ENCODE data around the gene ISL2. TPM values are rescaled to one million over a fixed set of nuclear protein-coding genes. Genes with fewer than 3 reads are reported as not detected.

Gene ISL2
- total and polyA plus RNA-seq, 4 donors = 0.03 to 0.14 TPM; not detected in 2

- 76% methylated on average over 3 of the region's 3 CpGs for WGBS
- Histone ChIP-seq H3K4me1 (ENCODE audit: control insufficient read depth in 4 of 4, insufficient read depth in 4 of 4, low read length in 3 of 4) (no peaks in the 10 kb centered on the region), H3K4me3 (ENCODE audit: low read depth in 1 of 3, low read length in 3 of 3) (no peak overlapping the region), H3K9me3 (ENCODE audit: control insufficient read depth in 4 of 4, low read length in 3 of 4) (no peaks in the 10 kb centered on the region), H3K9ac (ENCODE audit: low read depth in 1 of 2, low read length in 2 of 2) (no peak overlapping the region), H3K36me3 (ENCODE audit: control insufficient read depth in 4 of 4, insufficient read depth in 3 of 4, low read depth in 1 of 4, low read length in 3 of 4) (no peaks in the 10 kb centered on the region), H3K27ac (ENCODE audit: low read depth in 1 of 2, low read length in 2 of 2) (no peak overlapping the region), H3K27me3 (ENCODE audit: control insufficient read depth in 4 of 4, insufficient read depth in 4 of 4, low read length in 3 of 4) (no peaks in the 10 kb centered on the region)
- no peak for DNase-seq (ENCODE audit: low spot score)
- TF ChIP-seq FOXA2 (IDR thresholded peaks at IDR 0.05) = no peak
- TF ChIP-seq HNF4A (conservative IDR thresholded peaks at IDR 0.05) = no peak
- TF ChIP-seq, protein P1, sequence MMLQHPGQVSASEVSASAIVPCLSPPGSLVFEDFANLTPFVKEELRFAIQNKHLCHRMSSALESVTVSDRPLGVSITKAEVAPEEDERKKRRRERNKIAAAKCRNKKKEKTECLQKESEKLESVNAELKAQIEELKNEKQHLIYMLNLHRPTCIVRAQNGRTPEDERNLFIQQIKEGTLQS (IDR thresholded peaks at IDR 0.05) = no peak
- no peak for TF ChIP-seq FOXA1 (IDR thresholded peaks at IDR 0.05)
- TF ChIP-seq SP1 (IDR thresholded peaks at IDR 0.05) = no peak
Observed at GRCh38 chr15:76359152-76359551, 22.6 kb downstream of the ISL2 start.

GRCh38 chr15:76360416-76360815 is 23.8 kb downstream of the ISL2 start:
- no peak overlapping the region for H3K9ac ChIP-seq (ENCODE audit: low read depth in 1 of 2, low read length in 2 of 2)
- TF ChIP-seq, protein P2, sequence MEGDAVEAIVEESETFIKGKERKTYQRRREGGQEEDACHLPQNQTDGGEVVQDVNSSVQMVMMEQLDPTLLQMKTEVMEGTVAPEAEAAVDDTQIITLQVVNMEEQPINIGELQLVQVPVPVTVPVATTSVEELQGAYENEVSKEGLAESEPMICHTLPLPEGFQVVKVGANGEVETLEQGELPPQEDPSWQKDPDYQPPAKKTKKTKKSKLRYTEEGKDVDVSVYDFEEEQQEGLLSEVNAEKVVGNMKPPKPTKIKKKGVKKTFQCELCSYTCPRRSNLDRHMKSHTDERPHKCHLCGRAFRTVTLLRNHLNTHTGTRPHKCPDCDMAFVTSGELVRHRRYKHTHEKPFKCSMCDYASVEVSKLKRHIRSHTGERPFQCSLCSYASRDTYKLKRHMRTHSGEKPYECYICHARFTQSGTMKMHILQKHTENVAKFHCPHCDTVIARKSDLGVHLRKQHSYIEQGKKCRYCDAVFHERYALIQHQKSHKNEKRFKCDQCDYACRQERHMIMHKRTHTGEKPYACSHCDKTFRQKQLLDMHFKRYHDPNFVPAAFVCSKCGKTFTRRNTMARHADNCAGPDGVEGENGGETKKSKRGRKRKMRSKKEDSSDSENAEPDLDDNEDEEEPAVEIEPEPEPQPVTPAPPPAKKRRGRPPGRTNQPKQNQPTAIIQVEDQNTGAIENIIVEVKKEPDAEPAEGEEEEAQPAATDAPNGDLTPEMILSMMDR (IDR thresholded peaks at IDR 0.05; ENCODE audit: low read depth, low read length, missing input control) = no peak
- TF ChIP-seq YY1 (IDR thresholded peaks at IDR 0.05) = no peak
- no peak for TF ChIP-seq HNF4A (conservative IDR thresholded peaks at IDR 0.05)
- TF ChIP-seq, protein P1 (IDR thresholded peaks at IDR 0.05) = no peak
- TF ChIP-seq NR2F2 (IDR thresholded peaks at IDR 0.05) = no peak
- TF ChIP-seq FOXA2 (IDR thresholded peaks at IDR 0.05) = no peak
- TF ChIP-seq, protein P3, sequence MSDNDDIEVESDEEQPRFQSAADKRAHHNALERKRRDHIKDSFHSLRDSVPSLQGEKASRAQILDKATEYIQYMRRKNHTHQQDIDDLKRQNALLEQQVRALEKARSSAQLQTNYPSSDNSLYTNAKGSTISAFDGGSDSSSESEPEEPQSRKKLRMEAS (IDR thresholded peaks at IDR 0.05) = no peak
- TF ChIP-seq SP1 (IDR thresholded peaks at IDR 0.05) = no peak
- WGBS = 92% methylated on average over 3 of the region's 3 CpGs

DNA sequence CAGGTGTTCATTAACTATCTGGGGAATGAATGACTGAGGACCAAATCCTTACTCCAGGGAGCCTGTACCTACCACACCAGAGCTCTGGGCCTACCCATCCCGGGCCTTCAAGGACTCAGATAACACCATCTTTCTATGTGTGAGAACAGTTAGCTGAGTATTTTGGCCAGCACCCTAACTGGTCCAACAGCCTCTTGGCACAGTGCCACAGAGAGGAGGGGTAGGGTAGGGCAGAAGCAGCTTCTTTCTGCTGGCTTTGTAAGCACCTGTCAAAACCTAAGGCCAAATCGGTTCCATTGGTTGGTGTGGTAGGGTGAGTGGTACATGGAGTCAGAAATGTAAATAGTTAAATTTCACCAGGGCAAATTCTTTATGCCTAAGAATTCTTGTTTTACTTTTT is 26.7 kb downstream of the ISL2 start:
- no peaks in the 10 kb centered on the region for H3K27me3 ChIP-seq (ENCODE audit: control insufficient read depth in 4 of 4, insufficient read depth in 4 of 4, low read length in 3 of 4)
- H3K4me3 ChIP-seq (ENCODE audit: low read depth in 1 of 3, low read length in 3 of 3) = no peak overlapping the region
- TF ChIP-seq TAF1 (conservative IDR thresholded peaks at IDR 0.05) (no peak), HNF4G (IDR thresholded peaks at IDR 0.05) (no peak), SP1 (IDR thresholded peaks at IDR 0.05) (no peak), RXRA (IDR thresholded peaks at IDR 0.05) (no peak), YY1 (IDR thresholded peaks at IDR 0.05) (no peak), FOXA1 (IDR thresholded peaks at IDR 0.05) (no peak)
- TF ChIP-seq, protein P1 (IDR thresholded peaks at IDR 0.05) = no peak
- TF ChIP-seq, protein P2 (IDR thresholded peaks at IDR 0.05; ENCODE audit: low read depth, low read length, missing input control) = no peak
- H3K9ac ChIP-seq (ENCODE audit: low read depth in 1 of 2, low read length in 2 of 2) = no peak overlapping the region
- WGBS = 91% methylated on average over 2 of the region's 2 CpGs
- H3K4me1 ChIP-seq (ENCODE audit: control insufficient read depth in 4 of 4, insufficient read depth in 4 of 4, low read length in 3 of 4) = peaks cover 4 to 10% (median 5%) of the 10 kb centered on the region in 4 donors
- no peaks in the 10 kb centered on the region for H3K36me3 ChIP-seq (ENCODE audit: control insufficient read depth in 4 of 4, insufficient read depth in 3 of 4, low read depth in 1 of 4, low read length in 3 of 4)
- no peak for DNase-seq (ENCODE audit: low spot score)
- no peak overlapping the region for H3K27ac ChIP-seq (ENCODE audit: low read depth in 1 of 2, low read length in 2 of 2)
- no peaks in the 10 kb centered on the region for H3K9me3 ChIP-seq (ENCODE audit: control insufficient read depth in 4 of 4, low read length in 3 of 4)

More at GRCh38 chr15:76360416-76360815, 23.8 kb downstream of the ISL2 start:
- H3K4me1 ChIP-seq (ENCODE audit: control insufficient read depth in 4 of 4, insufficient read depth in 4 of 4, low read length in 3 of 4) = no peaks in the 10 kb centered on the region
- H3K9me3 ChIP-seq (ENCODE audit: control insufficient read depth in 4 of 4, low read length in 3 of 4) = no peaks in the 10 kb centered on the region
- H3K27me3 ChIP-seq (ENCODE audit: control insufficient read depth in 4 of 4, insufficient read depth in 4 of 4, low read length in 3 of 4) = no peaks in the 10 kb centered on the region
- H3K4me3 ChIP-seq (ENCODE audit: low read depth in 1 of 3, low read length in 3 of 3) = no peak overlapping the region
- H3K36me3 ChIP-seq (ENCODE audit: control insufficient read depth in 4 of 4, insufficient read depth in 3 of 4, low read depth in 1 of 4, low read length in 3 of 4) = no peaks in the 10 kb centered on the region
- no peak for DNase-seq (ENCODE audit: low spot score)
- no peak overlapping the region for H3K27ac ChIP-seq (ENCODE audit: low read depth in 1 of 2, low read length in 2 of 2)
